Stimulated activated CD4-positive, alpha-beta T cell treated with anti-CD3 and anti-CD28 coated beads, Interleukin-1b, Interleukin-23, amount 100 ng/mL, for 1 hour (primary cell): Measurements from ENCODE around the gene PRKAG2.

Source experiments
- DNase-seq, 2 donors: peaks; one replicate each; pipeline ENCODE4 v3.0.0-alpha.2; 2020; ENCODE audit warnings: low read depth in 2 of 2

PRKAG2 gene

DNA sequence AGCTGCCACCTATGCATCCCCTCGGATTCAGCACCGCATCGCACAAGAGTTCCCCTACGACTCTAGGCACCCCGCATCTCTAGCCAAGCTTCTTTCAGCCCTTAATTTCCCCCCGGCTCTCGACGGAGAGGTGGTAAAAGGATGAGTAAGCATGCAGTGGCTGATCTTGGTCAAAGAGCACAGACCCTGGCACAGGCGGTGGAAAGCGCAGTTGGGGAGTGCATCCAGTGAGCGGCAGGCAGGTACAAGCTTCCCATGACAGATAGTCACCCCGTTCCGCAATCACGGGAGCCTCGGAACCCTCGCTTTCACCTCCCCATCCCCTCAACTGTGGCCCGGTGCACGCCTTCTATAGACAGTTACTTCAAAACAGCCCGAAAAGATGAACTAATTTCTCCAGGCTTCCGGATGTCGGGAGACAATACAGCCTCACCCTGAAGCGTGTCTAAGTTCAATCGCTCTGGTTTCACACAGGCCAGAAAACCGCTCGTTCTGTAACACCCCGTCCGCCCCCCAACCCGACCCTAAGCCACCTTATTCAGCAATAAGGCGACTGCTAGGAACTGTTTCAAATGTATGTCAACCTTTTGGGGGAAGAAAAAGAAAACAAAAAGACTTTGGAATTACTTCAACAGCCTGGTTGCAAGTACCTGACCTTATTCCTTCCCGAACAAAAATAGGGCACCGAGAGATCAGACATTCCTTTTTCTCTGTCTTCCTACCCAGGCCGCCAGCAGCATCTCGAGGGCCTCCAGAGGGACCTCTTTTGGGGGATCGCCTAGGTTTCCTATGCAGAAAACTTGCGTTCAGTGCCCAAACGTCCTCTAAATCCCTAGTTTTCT lies 358.6 kb downstream of the PRKAG2 start:
- peak; percentile 11 to 18 for DNase-seq

DNA sequence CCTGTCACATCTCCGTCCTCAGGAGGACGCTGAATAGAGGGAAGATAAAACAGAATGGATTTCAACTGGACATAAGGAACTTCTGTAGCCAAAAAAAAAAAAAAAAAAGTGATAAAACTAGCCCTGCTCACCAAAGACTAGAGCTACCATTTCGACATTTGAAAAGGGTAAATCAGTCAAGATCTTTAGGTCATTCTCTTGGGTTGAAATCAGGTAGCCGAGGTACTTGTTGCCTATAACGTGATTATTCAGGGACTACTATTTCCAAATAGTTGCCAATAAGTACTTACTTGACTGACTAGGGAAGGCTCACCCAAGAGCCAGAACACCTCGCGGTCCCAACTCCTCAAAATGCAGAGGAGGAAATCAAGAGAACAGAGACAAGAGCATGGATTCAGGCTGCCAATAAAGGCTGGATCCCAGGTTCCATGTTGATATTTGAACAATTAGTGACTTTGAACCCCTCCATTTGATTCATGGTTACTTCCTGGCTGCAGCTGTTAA lies 359.3 kb downstream of the PRKAG2 start:
- DNase-seq, result no peak

GRCh38 chr7:151515276-151515565 lies 361.7 kb downstream of the PRKAG2 start:
- no peak for DNase-seq

DNA sequence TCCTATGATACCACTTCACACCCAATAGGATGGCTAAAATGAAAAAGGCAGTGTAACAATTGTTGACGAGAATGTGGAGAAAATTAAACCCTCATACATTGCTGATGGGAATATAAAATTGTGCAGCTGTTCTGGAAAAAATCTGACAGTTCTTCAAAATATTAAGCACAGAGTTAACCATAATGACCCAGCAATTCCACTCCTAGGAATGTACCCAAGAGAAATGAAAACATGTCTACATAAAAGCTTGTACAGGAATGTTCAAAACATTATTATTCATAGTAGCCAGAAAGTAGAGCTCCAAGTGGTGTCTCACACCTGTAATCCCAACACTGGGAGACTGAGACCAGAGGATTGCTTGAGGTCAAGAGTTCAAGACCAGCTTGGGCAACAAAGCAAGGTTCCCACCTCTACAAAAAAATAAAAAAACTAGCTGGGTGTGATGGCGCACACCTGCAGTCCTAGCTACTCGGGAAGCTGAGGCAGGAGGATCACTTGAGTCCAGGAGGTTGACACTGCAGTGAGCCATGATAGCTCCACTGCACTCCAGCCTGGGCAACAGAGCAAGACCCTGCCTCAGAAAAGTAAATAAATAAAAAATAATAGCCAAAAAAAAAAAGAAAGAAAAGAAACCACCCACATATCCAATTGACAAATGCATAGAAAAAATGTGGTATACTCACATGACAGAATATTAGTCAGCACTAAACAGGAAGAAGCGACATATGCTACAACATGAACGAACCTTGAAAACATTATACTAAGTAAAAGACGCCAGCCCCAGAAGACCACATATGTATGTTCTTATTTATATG lies 362.2 kb downstream of the PRKAG2 start:
- DNase-seq, result no peak

GRCh38 chr7:151513133-151513532 lies 363.8 kb downstream of the PRKAG2 start:
- DNase-seq, result no peak

GRCh38 chr7:151512353-151512752 lies 364.6 kb downstream of the PRKAG2 start:
- DNase-seq, result no peak

DNA sequence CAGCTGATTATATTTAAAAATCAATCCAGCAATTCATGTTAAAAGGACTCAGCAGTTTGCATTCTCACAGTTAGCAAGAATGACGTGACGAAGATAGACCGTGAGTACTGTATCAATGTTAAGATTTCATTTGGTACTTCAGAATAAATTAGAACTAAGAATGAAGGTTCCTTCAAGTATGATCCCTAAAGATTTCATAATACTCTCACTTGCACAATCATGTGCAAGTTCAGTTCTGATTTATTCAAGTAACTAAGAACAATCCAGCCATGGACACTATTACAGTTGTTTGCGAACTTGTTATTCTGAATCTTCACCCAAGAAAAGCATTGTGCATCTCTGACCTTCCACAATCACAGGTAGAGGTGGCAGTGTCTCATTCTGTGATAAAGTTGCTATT lies 365.0 kb downstream of the PRKAG2 start:
- DNase-seq, result no peak

DNA sequence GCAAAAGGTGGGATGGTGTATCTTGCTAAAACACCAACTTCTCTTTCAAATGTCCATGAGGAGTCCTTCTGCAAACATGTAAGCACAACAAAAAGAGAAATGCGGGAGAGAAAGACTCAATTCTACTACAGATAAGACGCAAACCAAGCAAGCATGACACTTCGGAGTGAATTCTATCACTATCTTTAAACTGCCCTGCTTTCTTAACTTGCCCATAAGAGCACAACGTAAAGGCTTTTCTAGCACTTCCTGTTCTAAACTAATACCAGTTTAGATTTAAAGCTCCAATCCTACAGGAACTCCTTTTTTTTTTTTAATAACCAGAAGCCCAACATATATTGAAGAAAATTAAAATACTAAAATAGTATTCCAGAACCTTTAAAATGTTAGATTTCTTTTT lies 365.6 kb downstream of the PRKAG2 start:
- DNase-seq, result no peak

- no peak for DNase-seq
Measured at GRCh38 chr7:151509670-151510333, 367.1 kb downstream of the PRKAG2 start.

- no peak for DNase-seq
Measured at GRCh38 chr7:151508991-151509390, 367.9 kb downstream of the PRKAG2 start.

GRCh38 chr7:151507806-151508205 lies 369.1 kb downstream of the PRKAG2 start:
- DNase-seq, result no peak

- no peak for DNase-seq
Measured at GRCh38 chr7:151506901-151507382, 370.0 kb downstream of the PRKAG2 start.
